GM23338 (cell line): ENCODE results near the gene NLRC5.

Experiments used
- EZH2 ChIP-seq: fragments of 200-600 bp; sonication (generic); IDR thresholded peaks from one replicate; pipeline ENCODE4 v1.8.0; 2017; ENCODE audit warnings: antibody characterized with exemption, mild to moderate bottlenecking, low read depth; ENCODE audit not compliant: unreplicated experiment
- EZH2phosphoT487 ChIP-seq: fragments of 200-600 bp; sonication (generic); IDR thresholded peaks from one replicate; pipeline ENCODE4 v1.8.1; 2018; ENCODE audit warnings: antibody characterized with exemption; ENCODE audit not compliant: unreplicated experiment
- NANOG ChIP-seq: IDR thresholded peaks from 2 replicates; pipeline ENCODE4 v1.6.1; 2016; ENCODE audit warnings: antibody characterized with exemption, borderline replicate concordance
- POLR2AphosphoS5 ChIP-seq: IDR thresholded peaks from 2 replicates; pipeline ENCODE4 v1.6.1; 2016; ENCODE audit warnings: antibody characterized with exemption, low read depth
- STAT1 ChIP-seq: IDR thresholded peaks from one replicate; pipeline ENCODE4 v1.6.1; 2016; ENCODE audit warnings: antibody characterized with exemption; ENCODE audit not compliant: unreplicated experiment
- ZNF114 ChIP-seq: fragments of 250-450 bp; sonication (Bioruptor Pico); IDR thresholded peaks from 2 replicates; pipeline ENCODE4 v1.5.0; 2020; ENCODE audit warnings: mild to moderate bottlenecking, moderate library complexity
- TF ChIP-seq, protein P1 (sequence below), 2 experiments: fragments of 200-600 bp in 1 of 2; sonication (generic) in 1 of 2; conservative IDR thresholded peaks; 2 replicates each; pipeline versions ENCODE4 v1.5.1 to v1.6.1; 2016 to 2017; ENCODE audit warnings: antibody characterized with exemption in 2 of 2, low read depth in 2 of 2, mild to moderate bottlenecking in 2 of 2, moderate library complexity in 1 of 2
- TF ChIP-seq, protein P2 (sequence below): IDR thresholded peaks from 2 replicates; pipeline ENCODE4 v1.6.1; 2016; ENCODE audit warnings: antibody characterized with exemption
- TF ChIP-seq, protein P3 (sequence below): IDR thresholded peaks from one replicate; pipeline ENCODE4 v1.6.1; 2018; ENCODE audit warnings: antibody characterized with exemption; ENCODE audit not compliant: unreplicated experiment

DNA sequence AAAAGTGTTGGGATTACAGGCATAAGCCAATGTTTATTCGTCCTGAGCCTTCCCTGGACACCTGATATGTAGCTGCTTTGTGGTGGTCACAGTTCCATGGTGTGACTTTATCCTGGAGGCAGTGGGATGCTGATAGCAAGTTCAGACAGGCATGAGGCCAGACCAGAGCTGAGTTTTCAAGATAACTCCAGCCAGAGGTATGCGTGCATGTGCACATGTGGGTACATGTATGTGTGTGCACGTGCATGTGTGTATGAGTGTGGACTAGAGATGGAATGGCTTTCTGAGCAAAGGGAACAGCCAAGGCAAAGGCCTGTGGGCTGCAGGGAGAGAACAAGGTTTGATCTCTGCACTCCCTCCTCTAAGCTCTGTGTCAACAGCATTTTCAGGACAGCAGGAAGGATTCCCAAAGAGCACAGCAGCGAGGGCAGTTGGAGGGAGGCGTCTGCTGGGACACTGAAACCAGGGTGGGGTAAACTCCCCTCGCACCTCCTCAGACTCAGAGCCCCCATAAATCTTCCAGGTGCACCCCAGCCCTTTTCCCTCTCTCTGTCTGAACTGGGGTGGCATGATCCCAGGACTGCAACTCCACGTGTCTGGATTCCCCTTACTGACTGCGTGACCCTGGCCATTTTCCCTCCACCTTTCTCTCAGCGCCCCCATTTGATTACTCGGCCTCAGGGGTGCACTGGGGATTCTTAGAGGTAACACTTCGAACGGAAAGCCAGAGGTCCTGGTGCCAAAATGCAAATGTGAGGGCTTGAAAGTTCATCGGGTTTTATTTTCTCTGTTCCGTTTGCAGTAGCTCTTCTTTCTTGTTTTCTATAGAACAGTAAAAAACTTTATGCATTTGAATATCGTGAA lies 15.3 kb downstream of the NLRC5 start:
- no peak for TF ChIP-seq EZH2
- TF ChIP-seq, protein P1, sequence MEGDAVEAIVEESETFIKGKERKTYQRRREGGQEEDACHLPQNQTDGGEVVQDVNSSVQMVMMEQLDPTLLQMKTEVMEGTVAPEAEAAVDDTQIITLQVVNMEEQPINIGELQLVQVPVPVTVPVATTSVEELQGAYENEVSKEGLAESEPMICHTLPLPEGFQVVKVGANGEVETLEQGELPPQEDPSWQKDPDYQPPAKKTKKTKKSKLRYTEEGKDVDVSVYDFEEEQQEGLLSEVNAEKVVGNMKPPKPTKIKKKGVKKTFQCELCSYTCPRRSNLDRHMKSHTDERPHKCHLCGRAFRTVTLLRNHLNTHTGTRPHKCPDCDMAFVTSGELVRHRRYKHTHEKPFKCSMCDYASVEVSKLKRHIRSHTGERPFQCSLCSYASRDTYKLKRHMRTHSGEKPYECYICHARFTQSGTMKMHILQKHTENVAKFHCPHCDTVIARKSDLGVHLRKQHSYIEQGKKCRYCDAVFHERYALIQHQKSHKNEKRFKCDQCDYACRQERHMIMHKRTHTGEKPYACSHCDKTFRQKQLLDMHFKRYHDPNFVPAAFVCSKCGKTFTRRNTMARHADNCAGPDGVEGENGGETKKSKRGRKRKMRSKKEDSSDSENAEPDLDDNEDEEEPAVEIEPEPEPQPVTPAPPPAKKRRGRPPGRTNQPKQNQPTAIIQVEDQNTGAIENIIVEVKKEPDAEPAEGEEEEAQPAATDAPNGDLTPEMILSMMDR (conservative IDR thresholded peaks at IDR 0.05; ENCODE audit: low read depth in 2 of 2) = peak in 1 of 2 experiments; percentile 33; a peak in 1 of 4 replicates
- no peak for TF ChIP-seq POLR2AphosphoS5
- TF ChIP-seq, protein P2, sequence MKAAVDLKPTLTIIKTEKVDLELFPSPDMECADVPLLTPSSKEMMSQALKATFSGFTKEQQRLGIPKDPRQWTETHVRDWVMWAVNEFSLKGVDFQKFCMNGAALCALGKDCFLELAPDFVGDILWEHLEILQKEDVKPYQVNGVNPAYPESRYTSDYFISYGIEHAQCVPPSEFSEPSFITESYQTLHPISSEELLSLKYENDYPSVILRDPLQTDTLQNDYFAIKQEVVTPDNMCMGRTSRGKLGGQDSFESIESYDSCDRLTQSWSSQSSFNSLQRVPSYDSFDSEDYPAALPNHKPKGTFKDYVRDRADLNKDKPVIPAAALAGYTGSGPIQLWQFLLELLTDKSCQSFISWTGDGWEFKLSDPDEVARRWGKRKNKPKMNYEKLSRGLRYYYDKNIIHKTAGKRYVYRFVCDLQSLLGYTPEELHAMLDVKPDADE = no peak
- TF ChIP-seq, protein P3, sequence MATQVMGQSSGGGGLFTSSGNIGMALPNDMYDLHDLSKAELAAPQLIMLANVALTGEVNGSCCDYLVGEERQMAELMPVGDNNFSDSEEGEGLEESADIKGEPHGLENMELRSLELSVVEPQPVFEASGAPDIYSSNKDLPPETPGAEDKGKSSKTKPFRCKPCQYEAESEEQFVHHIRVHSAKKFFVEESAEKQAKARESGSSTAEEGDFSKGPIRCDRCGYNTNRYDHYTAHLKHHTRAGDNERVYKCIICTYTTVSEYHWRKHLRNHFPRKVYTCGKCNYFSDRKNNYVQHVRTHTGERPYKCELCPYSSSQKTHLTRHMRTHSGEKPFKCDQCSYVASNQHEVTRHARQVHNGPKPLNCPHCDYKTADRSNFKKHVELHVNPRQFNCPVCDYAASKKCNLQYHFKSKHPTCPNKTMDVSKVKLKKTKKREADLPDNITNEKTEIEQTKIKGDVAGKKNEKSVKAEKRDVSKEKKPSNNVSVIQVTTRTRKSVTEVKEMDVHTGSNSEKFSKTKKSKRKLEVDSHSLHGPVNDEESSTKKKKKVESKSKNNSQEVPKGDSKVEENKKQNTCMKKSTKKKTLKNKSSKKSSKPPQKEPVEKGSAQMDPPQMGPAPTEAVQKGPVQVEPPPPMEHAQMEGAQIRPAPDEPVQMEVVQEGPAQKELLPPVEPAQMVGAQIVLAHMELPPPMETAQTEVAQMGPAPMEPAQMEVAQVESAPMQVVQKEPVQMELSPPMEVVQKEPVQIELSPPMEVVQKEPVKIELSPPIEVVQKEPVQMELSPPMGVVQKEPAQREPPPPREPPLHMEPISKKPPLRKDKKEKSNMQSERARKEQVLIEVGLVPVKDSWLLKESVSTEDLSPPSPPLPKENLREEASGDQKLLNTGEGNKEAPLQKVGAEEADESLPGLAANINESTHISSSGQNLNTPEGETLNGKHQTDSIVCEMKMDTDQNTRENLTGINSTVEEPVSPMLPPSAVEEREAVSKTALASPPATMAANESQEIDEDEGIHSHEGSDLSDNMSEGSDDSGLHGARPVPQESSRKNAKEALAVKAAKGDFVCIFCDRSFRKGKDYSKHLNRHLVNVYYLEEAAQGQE = no peak
- TF ChIP-seq ZNF114 = no peak
- no peak for TF ChIP-seq EZH2phosphoT487
- no peak for TF ChIP-seq STAT1
- TF ChIP-seq NANOG = no peak
